Mammary epithelial cell (primary cell): ENCODE data around the gene SMCR8.

ENCODE experiments used
- CTCF ChIP-seq, 2 donors: IDR thresholded peaks in 1 of 2; conservative IDR thresholded peaks in 1 of 2; 2 replicates each; pipeline ENCODE4 v1.5.1; 2011 to 2012; ENCODE audit warnings: inconsistent platforms in 2 of 2, low read length in 2 of 2, mild to moderate bottlenecking in 2 of 2, control low read depth in 1 of 2, low read depth in 1 of 2; ENCODE audit not compliant: insufficient read depth in 1 of 2; ENCODE audit errors: extremely low read depth in 1 of 2
- EZH2 ChIP-seq: IDR thresholded peaks from 2 replicates; pipeline ENCODE4 v1.6.1; 2012; ENCODE audit warnings: low read length, inconsistent platforms, borderline replicate concordance

- TF ChIP-seq CTCF (conservative IDR thresholded peaks at IDR 0.05 in 1 of 2, IDR thresholded peaks at IDR 0.05 in 1 of 2; ENCODE audit: extremely low read depth in 1 of 2, insufficient read depth in 1 of 2, low read depth in 1 of 2, low read length in 2 of 2) (no peak), EZH2 (no peak)
Observed at GRCh38 chr17:18356624-18357023, 41.5 kb downstream of the SMCR8 start.
